Measurements from ENCODE around the gene PIK3R1. TPM values are rescaled to one million over a fixed set of nuclear protein-coding genes. Genes with fewer than 3 reads are reported as not detected.
A peak's percentile ranks its signal among the peaks of the same experiment; 100 is the strongest.

PIK3R1 gene
- total and polyA plus RNA-seq, 10 of the 15 experiments (the other 5 are each of a cell fraction or from before 2014, with no cell fraction given), result 7.8 to 38.4 (median 15.7) TPM

DNA sequence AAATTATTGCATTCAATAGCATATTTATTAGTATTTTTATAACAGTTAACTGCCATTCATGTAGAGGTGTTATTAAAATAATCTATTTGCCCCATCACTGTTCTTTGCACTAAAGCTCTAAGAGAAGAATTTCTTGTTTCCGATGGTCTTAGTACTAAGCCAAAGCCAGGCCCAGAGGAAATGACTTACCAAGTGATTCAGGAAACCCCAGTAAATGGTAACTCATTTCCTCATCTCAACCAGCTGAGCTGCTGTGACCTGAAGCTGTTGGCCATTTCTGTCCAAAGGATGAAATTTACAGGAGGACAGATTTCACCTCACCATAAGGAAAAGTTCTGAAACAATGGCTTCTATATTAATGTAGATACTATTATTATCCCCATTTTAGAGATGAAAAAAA lies 117.0 kb downstream of the PIK3R1 start (continued):
- TF ChIP-seq NFXL1 (IDR thresholded peaks at IDR 0.05; ENCODE audit: borderline replicate concordance) (no peak), TCF7 (IDR thresholded peaks at IDR 0.05; ENCODE audit: borderline replicate concordance) (no peak)

GRCh38 chr5:68333649-68334552 lies 118.3 kb downstream of the PIK3R1 start:
- no TSS peak for BruUV-seq (replicated peaks)
- in situ Hi-C loops (cut with MboI), result no loop called here
- H3K27me3 ChIP-seq (replicated peaks in 1 of 2; ENCODE audit: control insufficient read depth in 2 of 2, insufficient read depth in 2 of 2, low read length in 1 of 2), result no peaks in the 10 kb centered on the region
- H2AFZ ChIP-seq (ENCODE audit: control insufficient read depth, low read depth, low read length), result no peak overlapping the region
- SMC1A ChIA-PET (ENCODE audit: uncharacterized antibody, unreplicated experiment), result interaction anchor here (4.9 kb wide), 1 partner anchor 47 kb away, joined by 28 read pairs; no protein-coding TSS in a partner anchor
- DNase-seq (ENCODE audit: low read depth, low spot score) (no peak), ATAC-seq (no peak), FAIRE-seq (no peak)
- H3K79me2 ChIP-seq (ENCODE audit: control insufficient read depth, insufficient read depth, low read length), result no peaks in the 10 kb centered on the region
- intact Hi-C loops (cut with micrococcal nuclease; ENCODE audit: unreplicated experiment), result no loop called here
- TF ChIP-seq ZNF592 (IDR thresholded peaks at IDR 0.05) (no peak), NR2F1 (conservative IDR thresholded peaks at IDR 0.05) (0 out of 2 replicates have a peak, but pooled peaks have one; percentile 13)
- H4K20me1 ChIP-seq (ENCODE audit: control insufficient read depth, insufficient read depth), result no peaks in the 10 kb centered on the region
- H3K4me1 ChIP-seq (ENCODE audit: control insufficient read depth, insufficient read depth, low read length), result peaks cover 11% of the 10 kb centered on the region
- H3K9ac ChIP-seq (ENCODE audit: control insufficient read depth, insufficient read depth, low read length), result no peak overlapping the region
- 97% methylated on average over 2 of the region's 2 CpGs for WGBS (ENCODE audit: insufficient coverage, insufficient replicate concordance, low lambda C conversion rate, missing lambda C conversion rate)
- H3K4me2 ChIP-seq (ENCODE audit: control insufficient read depth, insufficient read depth), result no peak overlapping the region
- H3K4me3 ChIP-seq, result no peak overlapping the region
- no peaks in the 10 kb centered on the region for H3K36me3 ChIP-seq (ENCODE audit: control insufficient read depth in 2 of 2, insufficient read depth in 2 of 2, low read length in 1 of 2)
- H3K27ac ChIP-seq (ENCODE audit: control insufficient read depth, insufficient read depth), result no peak overlapping the region
- POLR2A ChIA-PET, result interaction anchor here (0.5 kb wide), 1 partner anchor 192 kb away, joined by 3 read pairs; no protein-coding TSS in a partner anchor
- no peaks in the 10 kb centered on the region for H3K9me3 ChIP-seq (replicated peaks; ENCODE audit: control insufficient read depth, insufficient read depth, low read length)
- CTCF ChIA-PET, result interaction anchor here (1.2 kb wide), 1 partner anchor 125 kb away, joined by 4 read pairs; no protein-coding TSS in a partner anchor
- RAD21 ChIA-PET (ENCODE audit: unreplicated experiment), result interaction anchor here (4.4 kb wide), 1 partner anchor 10 kb away, joined by 27 read pairs; no protein-coding TSS in a partner anchor

Measured in GM12878 (cell line).